Central memory CD8-positive, alpha-beta T cell (primary cell): ENCODE results near the gene TP53.
"Not testable (repeated sequence)": the region's sequence is repeated elsewhere in the genome, so short reads cannot be mapped to it uniquely, and the experiment has no call there.

ENCODE experiments used
- ATAC-seq: fragments of 150-1000 bp; cut with Tn5 transposase; replicated peaks from 2 replicates; pipeline ENCODE4 v1.10.0; 2022; ENCODE audit warnings: mild to moderate bottlenecking, moderate FRiP score, moderate number of reproducible peaks; ENCODE audit not compliant: poor library complexity, severe bottlenecking; ENCODE audit errors: extremely low read depth
- DNase-seq, 2 donors: peaks; one replicate each; pipeline ENCODE4 v3.0.0; 2021; ENCODE audit warnings: low spot score in 2 of 2
- H3K27ac Mint-ChIP-seq: one replicate; pipeline ENCODE4 v1.8.0; 2022; ENCODE audit warnings: low read depth, mild to moderate bottlenecking, moderate library complexity, mixed read lengths
- H3K27me3 Mint-ChIP-seq: one replicate; pipeline ENCODE4 v1.8.0; 2022; ENCODE audit warnings: mixed read lengths
- H3K36me3 Mint-ChIP-seq: one replicate; pipeline ENCODE4 v1.8.0; 2022; ENCODE audit warnings: mild to moderate bottlenecking, moderate library complexity, mixed read lengths; ENCODE audit not compliant: insufficient read depth
- H3K4me1 Mint-ChIP-seq: one replicate; pipeline ENCODE4 v1.8.0; 2022; ENCODE audit warnings: mixed read lengths
- H3K4me3 Mint-ChIP-seq: one replicate; pipeline ENCODE4 v1.8.0; 2022; ENCODE audit warnings: mild to moderate bottlenecking, moderate library complexity, mixed read lengths
- H3K9me3 Mint-ChIP-seq: one replicate; pipeline ENCODE4 v1.8.0; 2022; ENCODE audit warnings: mixed read lengths

The TP53 gene

DNA sequence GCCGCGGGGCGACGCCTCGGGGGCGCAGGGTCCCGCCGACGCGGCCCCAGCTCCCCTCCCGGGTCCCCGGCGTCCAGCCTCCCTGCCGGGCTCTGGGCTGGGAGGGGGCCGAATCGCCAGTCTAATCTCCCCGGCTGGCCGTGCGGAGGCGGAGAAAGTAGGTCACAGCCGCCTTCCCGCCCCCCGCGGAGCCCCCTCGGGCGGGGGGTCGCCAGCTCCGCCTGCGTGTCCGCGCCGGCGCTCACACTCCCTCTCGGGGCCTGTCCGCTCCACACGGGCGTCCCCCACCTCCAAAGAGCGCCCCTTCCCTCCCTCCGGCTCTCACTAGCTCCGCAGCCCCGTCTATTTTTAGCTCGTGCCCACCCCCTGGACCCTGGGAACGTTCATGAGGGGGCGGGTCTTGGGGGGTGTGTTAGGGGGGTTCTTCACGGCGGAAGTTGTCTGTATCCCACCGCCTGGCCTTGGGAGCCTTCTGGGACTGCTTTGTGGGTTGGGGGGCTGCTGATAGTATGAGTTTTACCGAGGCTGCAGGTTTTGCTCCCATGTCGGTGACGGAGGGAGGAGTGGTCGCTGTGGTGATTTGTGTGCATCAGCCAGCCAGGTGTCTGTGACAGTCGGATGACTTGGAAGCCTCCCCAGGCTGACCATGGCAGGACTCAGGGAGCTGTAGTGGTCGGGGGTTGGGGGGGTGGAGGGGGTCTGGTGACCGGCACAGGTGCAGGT is 35.5 kb downstream of the TP53 start:
- H3K27ac Mint-ChIP-seq = no peak overlapping the region

DNA sequence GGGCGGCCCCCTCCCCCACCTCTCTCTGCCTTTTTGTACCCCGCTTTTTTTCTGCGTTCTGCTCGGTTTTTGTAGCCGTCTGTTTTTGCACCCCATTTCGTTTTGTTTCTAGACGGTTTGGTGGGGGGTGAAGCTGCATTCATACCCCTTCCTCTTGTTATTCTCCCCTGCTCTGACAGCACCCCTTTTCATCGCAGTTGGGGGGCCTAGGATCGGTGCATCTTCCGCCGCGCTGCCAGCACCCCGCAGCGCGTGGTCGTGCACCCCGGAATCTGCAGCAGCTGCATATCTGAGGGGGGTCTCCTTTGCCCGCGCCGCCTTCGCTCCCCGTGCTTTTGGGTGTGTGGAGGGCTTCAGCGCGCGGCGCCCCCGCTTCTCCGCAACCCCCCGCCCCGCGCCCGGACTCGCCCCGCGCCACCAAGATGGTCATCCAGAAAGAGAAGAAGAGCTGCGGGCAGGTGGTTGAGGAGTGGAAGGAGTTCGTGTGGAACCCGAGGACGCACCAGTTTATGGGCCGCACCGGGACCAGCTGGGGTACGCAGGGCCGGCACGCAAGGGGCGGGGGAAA is 36.1 kb downstream of the TP53 start:
- H3K27me3 Mint-ChIP-seq = peaks cover 73% of the 10 kb centered on the region
- DNase-seq (no peak), ATAC-seq (peak; percentile 15)
- peaks cover 18% of the 10 kb centered on the region for H3K4me1 Mint-ChIP-seq
- peak overlapping the region; percentile 69 for H3K4me3 Mint-ChIP-seq
- peaks cover 6% of the 10 kb centered on the region for H3K36me3 Mint-ChIP-seq
- H3K9me3 Mint-ChIP-seq = no peaks in the 10 kb centered on the region
- no peak overlapping the region for H3K27ac Mint-ChIP-seq

More for the DNA sequence above, 35.5 kb downstream of the TP53 start:
- Mint-ChIP-seq H3K9me3 (no peaks in the 10 kb centered on the region), H3K4me1 (peaks cover 18% of the 10 kb centered on the region), H3K36me3 (peaks cover 6% of the 10 kb centered on the region), H3K27me3 (peaks cover 68% of the 10 kb centered on the region), H3K4me3 (peak overlapping the region; percentile 69)
- ATAC-seq (no peak), DNase-seq (no peak)

DNA sequence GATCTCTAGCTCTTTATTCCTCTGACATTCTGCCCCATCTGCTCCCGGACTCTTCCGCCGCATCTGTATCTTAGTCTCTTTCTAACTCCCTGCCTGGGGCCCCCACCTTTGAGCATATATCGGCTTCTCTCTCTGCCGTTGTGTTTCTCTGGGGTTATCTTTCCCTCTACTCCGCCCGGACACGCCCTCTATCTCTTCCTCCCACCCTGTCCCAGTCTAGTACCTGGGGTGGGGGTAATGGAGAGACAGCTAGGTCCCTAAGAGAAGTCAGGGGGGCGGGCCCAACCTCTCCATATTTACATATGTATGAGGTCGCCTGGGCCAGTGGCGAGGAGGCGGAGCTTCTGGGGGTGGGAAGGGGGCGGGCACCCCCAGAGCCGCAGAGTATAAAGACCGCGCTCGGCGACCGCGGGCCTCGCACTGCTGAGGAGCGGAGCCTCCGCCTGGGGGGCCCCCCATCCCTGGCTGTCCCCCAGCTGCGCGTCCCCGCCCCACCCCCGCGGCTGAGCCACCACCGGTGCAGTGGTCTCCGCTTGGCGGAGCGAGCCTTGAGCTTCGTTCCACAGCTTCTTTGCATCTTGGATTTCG is 36.7 kb downstream of the TP53 start, which contains the start of gene ATP1B2:
ATP1B2 (plus strand) TSS at position 418 of the 588 bp plus-strand sequence. CDS start 593 bp downstream, outside the sequence.
- ATAC-seq = peak; percentile 85
- DNase-seq = peak; percentile 35 to 41
- Mint-ChIP-seq H3K27me3 (peaks cover 78% of the 10 kb centered on the region), H3K27ac (no peak within 1 kb of the TSS), H3K4me1 (peaks cover 18% of the 10 kb centered on the region), H3K4me3 (peak within 1 kb of the TSS; percentile 69), H3K36me3 (peaks cover 6% of the 10 kb centered on the region), H3K9me3 (no peaks in the 10 kb centered on the region)

DNA sequence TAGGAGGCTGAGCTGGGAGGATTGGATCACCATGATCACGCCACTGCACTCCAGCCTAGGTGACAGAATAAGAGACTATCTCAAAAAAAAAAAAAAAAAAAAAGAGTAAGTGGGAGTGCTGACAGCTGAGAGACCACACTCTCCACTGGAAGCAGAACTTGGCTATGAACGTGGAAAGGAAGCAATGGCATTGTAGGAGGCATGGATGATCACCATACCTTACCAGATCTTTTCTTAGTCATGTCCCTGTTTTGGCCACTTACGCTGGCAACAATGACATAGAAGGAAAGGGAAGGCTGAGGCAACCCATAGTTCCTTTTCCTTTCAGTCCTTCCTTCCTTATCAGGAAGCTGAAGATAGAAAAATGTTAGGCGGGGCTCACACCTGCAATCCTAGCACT is 40.3 kb downstream of the TP53 start:
- H3K27me3 Mint-ChIP-seq = peaks cover 61% of the 10 kb centered on the region
- peaks cover 18% of the 10 kb centered on the region for H3K4me1 Mint-ChIP-seq
- no peak overlapping the region for H3K27ac Mint-ChIP-seq
- no peaks in the 10 kb centered on the region for H3K9me3 Mint-ChIP-seq
- DNase-seq = no peak
- no peak overlapping the region for H3K4me3 Mint-ChIP-seq
- peaks cover 5% of the 10 kb centered on the region for H3K36me3 Mint-ChIP-seq
- no peak for ATAC-seq

DNA sequence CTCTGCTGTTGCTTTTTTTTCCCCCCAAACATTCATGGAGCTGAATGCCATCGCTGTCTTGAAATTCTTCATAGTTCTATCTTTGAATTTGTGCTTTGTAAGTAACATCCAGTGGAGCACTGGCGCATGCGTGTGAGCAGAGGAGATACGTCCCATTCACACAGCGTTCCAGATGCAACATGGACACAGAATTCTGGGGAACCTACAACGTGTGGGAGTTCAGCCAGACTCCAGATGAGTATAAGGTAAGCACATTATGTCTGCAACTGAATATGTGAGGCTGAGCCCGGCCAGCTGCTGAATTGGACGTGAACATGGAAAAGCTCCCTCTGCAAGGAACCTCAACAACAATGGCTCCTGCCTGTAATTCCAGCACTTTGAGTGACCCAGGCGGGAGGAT is 40.8 kb downstream of the TP53 start:
- peaks cover 18% of the 10 kb centered on the region for H3K4me1 Mint-ChIP-seq
- no peak overlapping the region for H3K4me3 Mint-ChIP-seq
- H3K36me3 Mint-ChIP-seq = peaks cover 4% of the 10 kb centered on the region
- no peak overlapping the region for H3K27ac Mint-ChIP-seq
- H3K27me3 Mint-ChIP-seq = peaks cover 59% of the 10 kb centered on the region
- no peak for DNase-seq
- H3K9me3 Mint-ChIP-seq = no peaks in the 10 kb centered on the region
- ATAC-seq = no peak

DNA sequence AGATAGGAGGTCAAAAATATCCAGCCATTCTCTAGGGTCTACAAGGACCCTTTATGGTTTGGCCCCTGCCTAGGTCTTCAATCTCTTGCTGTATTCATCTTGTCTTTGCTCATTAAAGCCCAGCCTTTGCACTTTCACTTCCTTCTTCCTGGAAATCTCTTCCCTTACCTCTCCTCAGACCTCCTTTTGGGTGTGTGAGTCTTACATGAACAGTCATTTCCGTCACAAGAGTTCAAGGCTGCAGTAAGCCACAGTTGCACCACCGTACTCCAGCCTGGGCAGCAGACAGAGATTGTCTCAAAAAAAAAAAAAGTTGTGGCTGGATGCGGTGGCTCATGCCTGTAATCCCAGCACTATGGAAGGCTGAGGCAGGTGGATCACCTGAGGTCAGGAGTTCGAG is 42.5 kb downstream of the TP53 start:
- Mint-ChIP-seq H3K4me1 (peaks cover 1% of the 10 kb centered on the region), H3K9me3 (no peaks in the 10 kb centered on the region), H3K27ac (no peak overlapping the region), H3K4me3 (no peak overlapping the region), H3K27me3 (peaks cover 42% of the 10 kb centered on the region), H3K36me3 (peaks cover 2% of the 10 kb centered on the region)
- DNase-seq = no peak
- no peak for ATAC-seq

DNA sequence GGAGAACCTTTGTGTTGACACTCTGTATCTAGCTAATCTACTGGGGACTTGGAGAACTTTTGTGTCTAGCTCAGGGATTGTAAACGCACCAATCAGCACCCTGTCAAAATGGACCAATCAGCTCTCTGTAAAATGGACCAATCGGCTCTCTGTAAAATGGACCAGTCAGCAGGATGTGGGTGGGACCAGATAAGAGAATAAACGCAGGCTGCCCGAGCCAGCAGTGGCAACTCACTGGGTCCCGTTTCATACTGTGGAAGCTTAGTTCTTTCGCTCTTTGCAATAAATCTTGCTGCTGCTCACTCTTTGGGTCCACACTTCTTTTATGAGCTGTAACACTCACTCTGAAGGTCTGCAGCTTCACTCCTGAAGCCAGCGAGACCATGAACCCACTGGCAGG is 45.7 kb downstream of the TP53 start:
- H3K27ac Mint-ChIP-seq = not testable (repeated sequence)

DNA sequence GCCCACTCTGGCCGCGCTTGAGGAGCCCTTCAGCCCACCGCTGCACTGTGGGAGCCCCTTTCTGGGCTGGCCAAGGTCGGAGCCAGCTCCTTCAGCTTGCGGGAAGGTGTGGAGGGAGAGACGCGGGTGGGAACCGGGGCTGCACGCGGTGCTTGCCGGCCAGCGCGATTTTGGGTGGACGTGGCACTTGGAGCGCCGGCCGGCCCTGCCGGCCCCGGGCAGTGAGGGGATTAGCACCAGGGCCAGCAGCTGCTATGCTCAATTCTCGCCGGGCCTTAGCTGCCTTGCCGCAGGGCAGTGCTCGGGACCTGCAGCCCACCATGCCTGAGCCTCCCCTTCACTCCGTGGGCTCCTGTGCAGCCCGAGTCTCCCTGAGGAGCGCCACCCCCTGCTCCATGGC is 46.5 kb downstream of the TP53 start:
- Mint-ChIP-seq H3K27me3 (peaks cover 12% of the 10 kb centered on the region), H3K36me3 (no peaks in the 10 kb centered on the region), H3K9me3 (no peaks in the 10 kb centered on the region)

More for the DNA sequence above, 45.7 kb downstream of the TP53 start:
- H3K36me3 Mint-ChIP-seq, DNase-seq, H3K4me3 Mint-ChIP-seq, H3K4me1 Mint-ChIP-seq, ATAC-seq, H3K9me3 Mint-ChIP-seq: not testable (repeated sequence)
- peaks cover 21% of the 10 kb centered on the region for H3K27me3 Mint-ChIP-seq

DNA sequence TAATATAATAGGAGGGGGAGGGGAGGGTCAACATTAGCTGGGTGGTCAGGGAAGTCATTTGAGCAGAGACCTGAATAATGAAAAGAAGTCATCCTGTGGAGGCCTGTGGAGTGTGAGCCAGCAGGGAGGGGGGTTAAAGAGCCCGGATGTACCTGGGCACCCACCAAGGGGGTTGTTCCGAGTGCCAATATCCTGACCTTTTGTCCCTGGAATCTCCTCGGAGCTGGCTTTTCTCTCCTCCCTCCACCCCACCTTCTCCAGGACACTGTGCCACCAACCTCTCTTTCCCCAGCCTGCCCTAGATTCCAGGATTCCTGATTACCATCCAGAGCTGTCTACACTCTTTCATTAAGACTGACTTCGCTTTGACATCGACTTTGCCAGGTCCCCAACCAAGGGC is 51.1 kb downstream of the TP53 start:
- Mint-ChIP-seq H3K9me3 (no peaks in the 10 kb centered on the region), H3K27me3 (no peaks in the 10 kb centered on the region), H3K4me3 (no peak overlapping the region), H3K27ac (no peak overlapping the region), H3K4me1 (no peaks in the 10 kb centered on the region), H3K36me3 (no peaks in the 10 kb centered on the region)
- ATAC-seq (no peak), DNase-seq (no peak)

More for the DNA sequence above, 46.5 kb downstream of the TP53 start:
- H3K4me1 Mint-ChIP-seq = no peaks in the 10 kb centered on the region
- no peak overlapping the region for H3K4me3 Mint-ChIP-seq
- DNase-seq (no peak), ATAC-seq (no peak)
- H3K27ac Mint-ChIP-seq = no peak overlapping the region

DNA sequence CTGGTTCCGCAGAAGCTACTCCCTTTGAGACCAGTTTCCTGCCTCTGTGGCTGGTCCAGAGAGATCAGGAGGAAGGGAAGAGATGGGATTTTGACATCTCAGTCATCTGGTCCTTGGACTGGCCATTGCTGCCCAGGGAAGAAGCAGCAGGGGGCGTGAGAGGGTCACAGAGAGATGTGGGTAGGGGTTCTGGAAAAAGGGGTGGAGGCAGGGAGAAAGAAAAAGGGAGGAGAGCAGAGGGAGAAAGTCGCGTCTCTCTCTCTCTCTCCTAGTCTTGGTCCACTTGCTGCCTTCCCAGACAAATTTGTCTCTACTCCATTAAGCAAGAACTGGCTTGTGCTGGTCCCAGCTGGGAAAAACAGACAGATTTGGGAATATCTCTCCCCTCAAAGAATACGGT is 52.9 kb downstream of the TP53 start:
- H3K27ac Mint-ChIP-seq = no peak overlapping the region
- no peaks in the 10 kb centered on the region for H3K9me3 Mint-ChIP-seq
- no peak for ATAC-seq
- H3K36me3 Mint-ChIP-seq = no peaks in the 10 kb centered on the region
- no peaks in the 10 kb centered on the region for H3K4me1 Mint-ChIP-seq
- no peaks in the 10 kb centered on the region for H3K27me3 Mint-ChIP-seq
- no peak for DNase-seq
- no peak overlapping the region for H3K4me3 Mint-ChIP-seq

DNA sequence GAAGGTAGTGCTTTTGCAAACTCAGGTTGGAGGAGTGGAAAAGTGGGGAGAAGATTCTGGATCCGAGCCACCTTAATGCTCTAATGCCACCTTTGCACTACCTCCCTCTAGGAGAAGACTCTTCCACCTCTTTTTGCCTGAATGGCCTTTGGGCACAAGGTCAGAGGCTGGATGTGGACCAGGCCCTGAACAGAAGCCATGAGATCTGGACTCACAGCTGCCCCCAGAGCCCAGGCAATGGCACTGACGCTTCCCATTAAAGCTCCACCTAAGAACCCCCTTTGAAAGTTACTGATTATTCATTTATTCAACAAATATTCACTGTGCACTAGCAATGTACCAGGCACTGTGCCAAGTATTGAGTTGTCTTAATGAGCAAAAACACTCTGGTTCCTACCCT is 54.2 kb downstream of the TP53 start:
- H3K4me3 Mint-ChIP-seq = no peak overlapping the region
- no peaks in the 10 kb centered on the region for H3K36me3 Mint-ChIP-seq
- no peaks in the 10 kb centered on the region for H3K9me3 Mint-ChIP-seq
- no peak for ATAC-seq
- H3K4me1 Mint-ChIP-seq = no peaks in the 10 kb centered on the region
- no peak for DNase-seq
- H3K27me3 Mint-ChIP-seq = no peaks in the 10 kb centered on the region
- no peak overlapping the region for H3K27ac Mint-ChIP-seq

DNA sequence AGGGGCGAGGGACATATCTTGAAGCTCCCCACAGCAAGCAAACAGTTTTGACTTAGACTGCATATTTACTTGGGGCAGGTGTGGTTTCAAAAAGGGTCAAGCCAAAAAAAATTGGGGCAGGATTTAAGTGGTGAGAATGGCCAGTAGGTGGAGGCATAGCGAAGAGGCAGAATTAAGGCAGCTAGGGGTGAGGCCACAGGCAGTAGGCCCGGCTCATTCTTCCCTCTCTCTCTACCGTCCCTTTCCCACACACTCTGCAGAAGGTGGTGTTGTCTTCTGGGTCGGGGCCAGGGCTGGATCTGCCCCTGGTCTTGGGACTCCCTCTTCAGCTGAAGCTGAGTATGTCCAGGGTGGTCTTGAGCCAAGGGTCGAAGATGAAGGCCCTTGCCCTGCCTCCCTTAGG is 54.8 kb downstream of the TP53 start:
- no peak overlapping the region for H3K4me3 Mint-ChIP-seq
- H3K4me1 Mint-ChIP-seq = peaks cover 2% of the 10 kb centered on the region
- H3K27ac Mint-ChIP-seq = no peak overlapping the region
- H3K27me3 Mint-ChIP-seq = no peaks in the 10 kb centered on the region
- DNase-seq (no peak), ATAC-seq (no peak)
- no peaks in the 10 kb centered on the region for H3K36me3 Mint-ChIP-seq
- no peaks in the 10 kb centered on the region for H3K9me3 Mint-ChIP-seq
